ENCODE measurements around the gene FLOT2.
"Not testable (repeated sequence)": the region's sequence is repeated elsewhere in the genome, so short reads cannot be mapped to it uniquely, and the experiment has no call there.

GRCh38 chr17:28934508-28934907 is 37.0 kb upstream of the FLOT2 start:
- not testable (repeated sequence) for TF ChIP-seq CTCF (IDR thresholded peaks at IDR 0.05; ENCODE audit: borderline replicate concordance, extremely low read depth, low read length, poor library complexity, severe bottlenecking); EZH2 (IDR thresholded peaks at IDR 0.05; ENCODE audit: borderline replicate concordance, low read depth, low read length, severe bottlenecking)
